DND-41 (cell line): Measurements from ENCODE around the gene DNASE1L3.

Experiments used
- EZH2 ChIP-seq: IDR thresholded peaks from 3 replicates; pipeline ENCODE4 v1.6.1; 2012; ENCODE audit warnings: borderline replicate concordance, low read depth, mild to moderate bottlenecking, moderate library complexity, low read length, inconsistent platforms; ENCODE audit not compliant: severe bottlenecking
- TF ChIP-seq, protein P1 (sequence below): IDR thresholded peaks from 2 replicates; pipeline ENCODE4 v1.5.1; 2012; ENCODE audit warnings: borderline replicate concordance, low read length, moderate library complexity, mild to moderate bottlenecking; ENCODE audit not compliant: poor library complexity, severe bottlenecking; ENCODE audit errors: extremely low read depth

DNA sequence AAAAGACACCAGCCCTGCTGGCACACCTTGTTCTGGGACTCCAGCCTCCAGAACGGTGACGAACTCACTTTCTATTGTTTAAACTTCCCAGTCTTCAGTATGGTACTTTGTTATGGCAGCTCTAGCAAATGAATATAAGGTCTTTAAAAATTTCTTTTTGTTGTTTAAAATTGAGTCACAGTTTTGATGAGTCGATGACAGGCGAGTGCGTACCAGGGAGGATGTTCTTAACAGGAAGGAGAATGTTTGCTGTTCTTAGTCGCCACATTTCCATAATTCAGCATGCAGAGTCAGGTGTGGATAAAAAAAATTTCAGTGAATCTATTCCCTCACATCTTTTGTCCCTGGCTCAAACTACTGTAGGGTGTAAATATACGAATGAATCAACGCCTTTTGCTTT is 12.4 kb downstream of the DNASE1L3 start:
- TF ChIP-seq, protein P1, sequence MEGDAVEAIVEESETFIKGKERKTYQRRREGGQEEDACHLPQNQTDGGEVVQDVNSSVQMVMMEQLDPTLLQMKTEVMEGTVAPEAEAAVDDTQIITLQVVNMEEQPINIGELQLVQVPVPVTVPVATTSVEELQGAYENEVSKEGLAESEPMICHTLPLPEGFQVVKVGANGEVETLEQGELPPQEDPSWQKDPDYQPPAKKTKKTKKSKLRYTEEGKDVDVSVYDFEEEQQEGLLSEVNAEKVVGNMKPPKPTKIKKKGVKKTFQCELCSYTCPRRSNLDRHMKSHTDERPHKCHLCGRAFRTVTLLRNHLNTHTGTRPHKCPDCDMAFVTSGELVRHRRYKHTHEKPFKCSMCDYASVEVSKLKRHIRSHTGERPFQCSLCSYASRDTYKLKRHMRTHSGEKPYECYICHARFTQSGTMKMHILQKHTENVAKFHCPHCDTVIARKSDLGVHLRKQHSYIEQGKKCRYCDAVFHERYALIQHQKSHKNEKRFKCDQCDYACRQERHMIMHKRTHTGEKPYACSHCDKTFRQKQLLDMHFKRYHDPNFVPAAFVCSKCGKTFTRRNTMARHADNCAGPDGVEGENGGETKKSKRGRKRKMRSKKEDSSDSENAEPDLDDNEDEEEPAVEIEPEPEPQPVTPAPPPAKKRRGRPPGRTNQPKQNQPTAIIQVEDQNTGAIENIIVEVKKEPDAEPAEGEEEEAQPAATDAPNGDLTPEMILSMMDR, result no peak
- TF ChIP-seq EZH2, result no peak
